Astrocyte of the spinal cord (primary cell): Measurements from ENCODE around the gene OSBPL10.

Experiments used
- DNase-seq: peaks from one replicate; pipeline ENCODE4 v3.0.0; 2011; ENCODE audit warnings: low read depth, low spot score
- H3K4me3 ChIP-seq: 2 replicates; pipeline ENCODE4 v1.5.1; 2011; ENCODE audit warnings: low read depth, mild to moderate bottlenecking, low read length, moderate library complexity
- in situ Hi-C: cut with HindIII; loops from 2 replicates; pipeline ENCODE4 v1.10.0; 2017; ENCODE audit warnings: low sequenced_read_pairs
- TF ChIP-seq, protein P1 (sequence below): IDR thresholded peaks from 2 replicates; pipeline ENCODE4 v1.5.1; 2012; ENCODE audit warnings: low read depth, mild to moderate bottlenecking, low read length, inconsistent platforms

Gene OSBPL10

DNA sequence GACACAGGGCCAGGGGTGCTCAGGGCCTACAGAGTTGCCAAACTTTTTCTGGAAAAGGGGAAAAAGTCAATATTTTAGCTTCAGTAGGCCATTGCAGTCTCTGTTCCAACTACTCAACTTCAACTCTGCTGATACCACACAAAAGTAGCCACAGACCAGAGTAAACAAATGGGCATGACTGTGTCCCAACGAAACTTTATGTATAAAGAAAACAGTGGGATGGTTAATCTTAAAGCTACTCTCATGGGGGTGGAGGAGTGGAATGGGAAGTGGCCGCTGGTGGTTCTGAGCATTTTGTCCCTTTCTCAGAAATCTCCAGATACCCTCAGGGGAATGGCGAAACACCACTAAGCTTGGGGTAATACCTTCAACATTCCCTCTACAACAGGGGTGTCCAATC is 69.9 kb downstream of the OSBPL10 start:
- no peak overlapping the region for H3K4me3 ChIP-seq
- in situ Hi-C loops: no loop called here
- DNase-seq: no peak
- TF ChIP-seq, protein P1, sequence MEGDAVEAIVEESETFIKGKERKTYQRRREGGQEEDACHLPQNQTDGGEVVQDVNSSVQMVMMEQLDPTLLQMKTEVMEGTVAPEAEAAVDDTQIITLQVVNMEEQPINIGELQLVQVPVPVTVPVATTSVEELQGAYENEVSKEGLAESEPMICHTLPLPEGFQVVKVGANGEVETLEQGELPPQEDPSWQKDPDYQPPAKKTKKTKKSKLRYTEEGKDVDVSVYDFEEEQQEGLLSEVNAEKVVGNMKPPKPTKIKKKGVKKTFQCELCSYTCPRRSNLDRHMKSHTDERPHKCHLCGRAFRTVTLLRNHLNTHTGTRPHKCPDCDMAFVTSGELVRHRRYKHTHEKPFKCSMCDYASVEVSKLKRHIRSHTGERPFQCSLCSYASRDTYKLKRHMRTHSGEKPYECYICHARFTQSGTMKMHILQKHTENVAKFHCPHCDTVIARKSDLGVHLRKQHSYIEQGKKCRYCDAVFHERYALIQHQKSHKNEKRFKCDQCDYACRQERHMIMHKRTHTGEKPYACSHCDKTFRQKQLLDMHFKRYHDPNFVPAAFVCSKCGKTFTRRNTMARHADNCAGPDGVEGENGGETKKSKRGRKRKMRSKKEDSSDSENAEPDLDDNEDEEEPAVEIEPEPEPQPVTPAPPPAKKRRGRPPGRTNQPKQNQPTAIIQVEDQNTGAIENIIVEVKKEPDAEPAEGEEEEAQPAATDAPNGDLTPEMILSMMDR: no peak

DNA sequence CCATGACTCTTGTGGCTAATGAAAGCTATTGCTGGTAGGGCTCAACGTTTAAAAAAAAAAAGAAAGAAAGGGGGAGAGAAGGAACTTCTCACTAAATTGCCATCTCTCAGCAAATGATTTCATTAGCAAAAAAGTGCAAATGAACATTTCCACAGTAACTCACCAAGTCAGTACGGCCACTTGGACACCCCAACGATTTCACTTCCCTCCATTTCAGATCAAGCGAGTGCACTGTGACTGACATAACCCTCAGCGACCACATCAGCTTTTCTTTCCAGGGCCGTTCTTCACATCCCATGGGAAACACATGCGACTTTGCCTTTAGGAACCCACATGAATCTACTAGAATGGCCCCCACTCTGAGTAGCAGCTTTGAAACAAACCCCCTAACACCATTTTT is 71.6 kb downstream of the OSBPL10 start:
- DNase-seq: no peak
- TF ChIP-seq, protein P1: no peak
- in situ Hi-C loops: no loop called here
- H3K4me3 ChIP-seq: no peak overlapping the region

DNA sequence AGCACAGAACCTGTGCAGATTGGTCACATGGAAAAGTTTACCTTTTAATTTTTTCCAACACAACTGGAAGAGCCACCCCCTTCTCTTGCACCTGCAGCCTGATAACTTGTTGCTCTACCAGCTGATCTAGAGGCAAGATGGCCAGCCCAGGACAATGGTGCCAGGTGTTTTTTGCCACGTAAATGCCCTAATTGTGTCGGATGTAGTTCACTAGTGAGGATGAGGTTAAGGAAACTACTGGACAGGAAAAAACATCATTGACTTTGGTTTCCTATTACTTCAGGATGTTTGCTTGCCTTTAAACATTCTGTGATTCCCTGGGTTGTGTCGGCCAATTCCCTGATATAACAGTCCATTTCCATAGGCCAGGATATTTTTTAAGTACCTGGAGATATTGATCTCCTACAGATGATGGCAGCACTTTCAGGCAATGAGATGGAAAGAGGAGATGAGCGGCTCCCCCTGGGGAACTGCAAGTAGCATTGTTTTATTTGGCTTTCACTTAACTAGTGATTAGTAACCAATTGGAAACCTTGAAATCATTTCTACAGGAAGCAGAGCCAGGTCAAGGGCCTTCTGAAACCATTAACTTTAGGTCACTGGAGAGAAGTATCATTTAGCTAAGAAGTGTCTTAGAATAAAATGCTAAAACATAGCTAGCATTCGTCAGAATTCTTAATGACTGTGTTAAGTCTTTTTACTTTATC is 72.5 kb downstream of the OSBPL10 start:
- TF ChIP-seq, protein P1: peak; percentile 13
- H3K4me3 ChIP-seq: no peak overlapping the region
- in situ Hi-C loops: no loop called here
- DNase-seq: peak; percentile 20

DNA sequence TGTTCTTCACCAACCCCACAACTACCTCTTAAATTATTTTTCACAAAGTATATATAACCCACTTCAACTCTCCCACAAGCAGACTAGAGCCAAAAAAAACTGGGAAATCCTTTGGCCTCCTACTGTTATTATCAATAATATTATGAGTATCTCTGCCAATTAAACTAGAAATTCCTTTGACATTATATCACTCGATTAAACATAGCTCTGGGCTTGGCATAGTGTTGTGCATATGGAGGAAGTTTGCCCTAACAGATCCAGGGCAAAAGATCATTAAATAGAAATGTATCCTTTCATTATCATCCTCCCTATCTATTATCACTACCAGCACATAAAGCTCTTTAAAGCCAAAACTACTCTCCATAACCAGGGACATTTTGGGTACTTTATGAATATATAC is 74.9 kb downstream of the OSBPL10 start:
- TF ChIP-seq, protein P1: no peak
- no peak overlapping the region for H3K4me3 ChIP-seq
- in situ Hi-C loops: no loop called here
- no peak for DNase-seq

DNA sequence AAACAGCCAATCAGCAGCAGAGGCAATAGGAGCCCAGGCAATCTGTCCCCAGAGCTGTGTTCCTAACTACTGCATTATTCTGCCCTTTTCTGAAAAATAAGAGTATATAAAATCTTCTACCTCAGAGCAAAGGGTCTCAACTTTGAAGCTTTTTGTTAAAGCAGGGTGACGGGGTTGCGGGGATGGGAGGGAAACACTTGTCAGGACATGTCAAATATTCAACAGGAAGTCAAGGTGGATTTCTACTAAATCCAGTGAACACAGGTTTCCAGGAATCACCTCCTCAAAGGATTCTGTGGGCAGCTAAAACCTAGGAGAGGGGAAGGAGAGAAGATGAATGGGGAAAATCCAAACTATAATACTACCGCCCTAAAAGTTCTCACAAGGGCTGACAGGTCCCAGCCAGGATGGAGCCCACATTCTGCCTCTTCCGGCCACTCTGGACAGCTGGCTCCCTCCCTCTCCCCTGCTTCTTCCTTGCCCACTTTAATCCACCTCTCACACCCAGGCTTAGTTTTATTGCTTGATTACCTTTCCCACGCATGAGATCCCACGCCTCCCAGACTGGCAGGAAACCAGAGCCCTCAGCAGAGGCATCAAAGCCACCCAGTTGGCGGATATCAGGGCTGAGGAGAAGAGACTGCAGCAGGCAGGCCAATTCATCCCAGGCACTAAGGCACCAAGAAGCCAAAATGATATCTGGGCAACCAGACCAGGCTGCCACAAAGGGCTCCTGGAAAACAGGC is 77.2 kb downstream of the OSBPL10 start:
- no peak for DNase-seq
- TF ChIP-seq, protein P1: no peak
- in situ Hi-C loops: no loop called here

DNA sequence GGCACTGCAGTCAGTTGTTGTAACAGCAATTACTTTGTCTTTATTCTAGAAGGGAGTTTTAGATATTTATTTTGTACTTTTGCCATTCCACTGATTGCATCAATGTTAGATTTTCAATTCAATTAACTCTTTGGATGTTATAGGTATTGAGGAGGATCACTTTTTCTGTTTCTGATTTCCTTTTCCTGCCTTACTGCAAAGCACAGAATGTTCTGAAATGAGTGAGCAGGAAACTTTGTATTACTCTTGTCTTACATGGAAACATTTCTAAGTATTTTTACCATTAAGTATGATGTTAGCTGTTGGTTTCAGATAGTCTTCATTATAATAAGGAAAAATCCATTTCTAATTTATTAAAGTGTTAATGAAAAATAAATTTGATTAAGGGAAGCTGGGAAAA is 80.5 kb downstream of the OSBPL10 start:
- TF ChIP-seq, protein P1: no peak
- no peak for DNase-seq
- H3K4me3 ChIP-seq: no peak overlapping the region
- in situ Hi-C loops: no loop called here

More for the DNA sequence above, 77.2 kb downstream of the OSBPL10 start:
- H3K4me3 ChIP-seq: no peak overlapping the region
